Dedifferentiated amniotic fluid mesenchymal stem cell (primary cell): ENCODE measurements around the gene GAP43.
A peak's percentile ranks its signal among the peaks of the same experiment; 100 is the strongest.

Source experiments
- DNase-seq: peaks from one replicate; pipeline ENCODE4 v3.0.0-alpha.2; 2016; ENCODE audit errors: extremely low spot score

Gene GAP43

GRCh38 chr3:115766587-115767482, 143.5 kb downstream of the GAP43 start:
- peak; percentile 34 for DNase-seq

DNA sequence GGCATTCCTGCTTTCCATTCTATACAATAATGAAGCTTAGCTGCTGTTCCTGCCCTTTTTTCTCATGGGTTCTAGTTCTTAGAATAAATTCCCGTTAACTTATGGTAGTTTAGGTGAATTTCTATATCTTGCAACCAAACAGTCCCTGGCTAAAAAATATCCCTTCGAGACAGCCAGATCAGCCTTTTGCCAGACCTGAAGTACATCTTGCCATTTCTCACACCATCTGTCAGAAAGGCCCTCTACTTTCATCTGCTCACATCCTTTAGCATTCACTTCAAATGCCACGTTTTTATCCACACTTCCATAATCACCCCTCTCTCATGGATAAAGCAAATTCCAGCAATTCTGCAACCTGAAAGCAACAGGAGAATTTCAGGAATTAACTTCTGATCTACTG, 145.4 kb downstream of the GAP43 start:
- no peak for DNase-seq
